Stimulated activated CD4-positive, alpha-beta T cell treated with anti-CD3 and anti-CD28 coated beads, Interleukin-12 subunit alpha, Interleukin-12 subunit beta, amount 100 ng/mL, for 24 hours (primary cell): ENCODE measurements around the gene GZMB.
"Not testable (repeated sequence)": the region's sequence is repeated elsewhere in the genome, so short reads cannot be mapped to it uniquely, and the experiment has no call there.

ENCODE experiments used
- DNase-seq, 2 experiments: peaks; one replicate each; pipeline ENCODE4 v3.0.0-alpha.2; 2020; ENCODE audit warnings: low read depth in 2 of 2

GZMB gene

DNA sequence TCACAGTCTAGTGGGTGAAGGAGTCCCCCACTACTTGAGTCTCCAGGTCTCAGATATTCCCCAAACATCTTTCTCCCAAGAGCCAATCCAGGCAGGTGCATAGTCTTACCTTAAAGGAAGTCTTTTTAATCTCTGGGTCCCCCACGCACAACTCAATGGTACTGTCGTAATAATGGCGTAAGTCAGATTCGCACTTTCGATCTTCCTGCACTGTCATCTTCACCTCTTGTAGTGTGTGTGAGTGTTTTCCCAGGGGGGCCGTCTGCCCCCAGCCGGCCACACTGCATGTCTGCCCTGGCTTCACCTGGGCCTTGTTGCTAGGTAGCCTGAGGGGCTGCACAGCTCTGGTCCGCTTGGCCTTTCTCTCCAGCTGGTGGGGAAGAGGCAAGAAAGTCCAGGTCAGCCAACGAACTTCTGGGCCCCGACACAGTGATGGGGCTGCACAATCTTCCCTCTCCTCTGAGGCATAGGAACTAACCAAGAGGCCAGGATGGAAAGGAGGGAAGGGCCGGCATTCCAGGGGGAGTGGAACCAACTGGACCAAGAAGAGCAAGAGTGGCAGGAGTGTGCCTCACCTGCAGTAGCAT lies 2.1 kb downstream of the GZMB start:
- no peak for DNase-seq

DNA sequence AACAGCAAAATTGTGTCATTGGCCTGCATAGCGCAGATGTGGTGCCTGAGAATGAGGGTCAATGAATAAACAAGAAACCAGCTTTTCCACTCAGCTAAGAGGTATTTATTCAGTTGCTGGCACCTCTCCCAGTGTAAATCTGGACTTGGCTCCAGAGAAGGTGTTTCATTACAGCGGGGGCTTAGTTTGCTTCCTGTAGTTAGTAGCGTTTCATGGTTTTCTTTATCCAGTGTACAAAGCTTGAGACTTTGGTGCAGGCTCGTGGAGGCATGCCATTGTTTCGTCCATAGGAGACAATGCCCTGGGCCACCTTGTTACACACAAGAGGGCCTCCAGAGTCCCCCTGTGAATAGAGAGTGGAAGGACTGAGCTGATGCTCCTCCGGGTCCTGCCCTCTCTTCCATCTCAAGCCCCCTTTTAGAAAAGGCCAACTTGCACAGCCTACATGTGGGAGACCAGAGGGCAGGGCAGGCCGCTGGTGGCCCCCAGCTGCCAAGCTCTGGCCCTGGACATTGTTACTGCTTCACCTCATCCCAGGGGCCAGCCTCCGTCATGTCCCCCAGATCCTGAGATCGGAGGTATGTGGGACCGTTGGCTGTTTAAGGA lies 3.0 kb downstream of the GZMB start:
- no peak for DNase-seq

DNA sequence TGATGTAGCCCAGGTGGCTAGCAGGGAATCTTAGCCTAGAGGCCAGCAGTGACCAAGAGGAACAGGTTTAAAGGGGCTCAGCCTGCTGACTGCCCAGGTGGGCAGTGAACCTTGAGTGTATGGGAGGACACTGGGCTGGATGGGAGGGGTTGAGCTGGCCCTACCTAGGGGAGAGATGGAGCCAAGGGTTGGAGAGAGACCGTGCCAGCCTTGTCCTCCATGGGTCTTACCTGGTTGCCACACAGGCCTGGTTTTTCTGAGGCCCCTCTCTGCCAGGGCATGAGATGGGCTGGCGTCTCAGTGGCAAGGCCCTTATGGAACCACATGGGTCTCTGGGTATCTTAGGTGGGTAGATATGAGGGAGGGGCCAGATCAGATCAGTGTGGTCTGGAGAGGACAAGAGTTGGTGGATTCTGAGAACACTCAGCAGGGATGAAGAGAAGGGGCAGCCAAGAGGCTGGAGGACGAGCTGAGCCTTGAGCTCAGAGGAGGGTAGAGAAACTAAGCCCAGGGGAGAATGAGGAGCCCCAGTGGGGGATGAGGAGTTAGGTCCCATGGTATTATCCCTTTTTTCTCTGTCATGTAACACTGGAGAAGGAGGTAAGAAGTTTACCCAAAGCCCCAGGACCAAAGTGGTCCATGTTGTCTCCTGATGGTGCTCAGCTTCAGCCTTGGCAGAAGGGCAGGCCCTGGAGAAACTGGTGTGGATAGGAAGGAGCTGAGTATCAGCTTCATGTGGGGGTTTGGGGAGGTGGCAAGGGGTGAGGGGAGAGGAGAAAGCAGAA lies 3.7 kb downstream of the GZMB start:
- DNase-seq, result no peak

DNA sequence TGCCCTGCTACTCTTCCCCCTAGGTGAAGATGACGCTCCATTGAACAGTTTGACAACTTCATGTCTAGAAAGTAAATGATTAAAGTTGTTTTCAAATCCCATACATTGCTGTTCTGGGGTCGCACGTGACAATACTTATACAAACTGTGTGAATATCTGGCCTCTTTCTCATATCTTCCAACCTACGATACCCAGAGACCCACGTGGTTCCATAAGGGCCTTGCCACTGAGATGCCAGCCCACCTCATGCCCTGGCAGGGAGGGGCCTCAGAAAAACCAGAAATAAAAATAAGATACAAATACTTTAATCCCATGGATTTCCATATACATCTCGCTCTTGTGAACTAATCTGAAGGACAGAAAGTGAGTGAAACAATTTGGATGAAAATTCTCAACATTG lies 4.5 kb downstream of the GZMB start:
- DNase-seq, result no peak

DNA sequence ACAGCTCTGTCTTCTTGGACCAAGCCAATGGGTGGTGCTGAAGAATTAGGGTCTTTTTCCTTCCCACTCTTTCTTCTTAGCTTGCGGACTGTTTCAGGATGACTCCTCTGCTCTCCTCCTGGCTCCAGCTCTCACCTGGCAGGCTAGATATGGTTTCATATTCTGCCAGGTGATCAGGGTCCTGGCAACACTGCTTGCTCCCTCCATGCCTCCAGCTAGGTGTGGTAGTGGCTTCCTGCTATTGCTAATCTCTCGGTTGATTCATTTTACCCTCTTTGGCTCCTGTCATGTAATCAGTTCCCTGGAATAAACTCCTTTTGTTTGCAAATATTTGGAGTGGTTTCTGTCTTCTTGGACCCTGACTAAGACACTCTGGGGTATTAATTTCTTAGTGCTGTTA lies 20.2 kb downstream of the GZMB start:
- DNase-seq, result no peak

DNA sequence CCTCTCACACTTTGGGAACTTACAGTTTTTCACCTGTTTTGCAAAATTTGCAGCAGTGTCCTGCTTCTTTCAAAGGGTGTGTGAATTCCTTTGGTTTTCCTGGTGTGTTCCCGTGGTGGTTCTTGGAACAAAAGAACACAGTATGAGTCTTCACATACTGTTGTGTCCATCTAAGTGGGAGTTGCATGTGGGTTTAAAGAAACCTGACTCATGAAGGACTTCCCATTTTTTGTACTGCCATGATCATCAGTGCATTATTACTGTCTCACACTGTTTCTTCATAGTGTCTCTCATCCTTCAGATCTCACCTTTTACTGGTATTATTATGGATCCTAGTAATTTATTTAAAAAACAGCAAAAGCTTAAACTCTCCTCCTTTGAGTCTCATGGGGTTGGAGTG lies 20.7 kb downstream of the GZMB start:
- no peak for DNase-seq

DNA sequence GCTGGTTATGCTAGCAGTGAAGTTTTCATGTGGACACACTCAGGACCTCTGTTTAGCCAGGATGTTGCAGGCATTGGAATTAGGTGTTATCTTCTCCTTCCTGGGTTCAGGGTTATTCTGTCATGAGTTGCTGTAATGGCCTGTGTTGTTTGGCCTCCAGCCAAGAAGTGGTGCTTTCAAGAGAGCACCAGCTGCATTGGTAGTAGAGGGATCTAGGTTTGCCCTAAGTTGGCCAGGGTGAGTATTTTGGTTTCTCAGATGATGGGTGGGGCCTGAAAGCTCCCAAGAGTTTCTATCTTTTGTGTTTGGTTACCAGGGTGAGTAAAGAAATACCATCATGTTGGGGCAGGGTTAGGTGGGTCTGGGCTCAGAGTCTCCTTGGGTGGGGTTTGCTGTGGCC lies 21.8 kb downstream of the GZMB start:
- DNase-seq, result no peak

DNA sequence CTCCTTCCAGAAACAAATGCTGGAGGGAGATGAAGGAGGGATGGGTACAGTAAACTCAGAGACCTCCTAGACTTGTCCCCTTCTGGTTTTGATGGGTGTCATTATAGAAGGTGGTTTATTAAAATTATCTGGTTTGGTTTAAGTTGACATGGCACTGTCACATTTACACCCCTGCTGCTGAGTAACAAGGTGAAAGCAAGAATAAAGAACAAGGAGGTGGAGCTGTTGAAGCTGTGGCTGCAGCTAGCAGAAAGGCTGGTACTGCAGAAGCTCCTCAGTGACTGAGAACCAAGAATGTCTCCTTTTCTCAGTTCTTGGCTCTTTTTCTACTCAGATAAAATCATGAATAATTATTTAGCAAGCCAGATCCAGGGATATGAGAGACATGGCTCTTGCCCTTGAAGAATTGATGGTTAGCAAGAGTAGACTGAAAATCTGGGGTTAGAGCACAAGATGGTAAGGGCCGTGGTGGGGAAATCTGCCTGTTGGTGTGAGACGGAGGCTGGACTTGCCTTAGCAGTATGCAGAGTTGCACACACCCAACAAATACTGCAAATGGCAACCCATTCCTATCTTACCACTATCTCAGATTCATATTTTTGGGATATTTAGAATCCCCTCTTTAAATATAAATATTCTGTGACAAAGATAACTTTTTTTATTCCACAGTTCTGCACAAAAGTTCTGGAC lies 24.2 kb downstream of the GZMB start, which contains the start of gene GZMH:
Gene GZMH (minus strand): TSS at position 31 of the 690 bp plus-strand sequence. CDS start 72 bp downstream, outside the sequence.
- no peak for DNase-seq

DNA sequence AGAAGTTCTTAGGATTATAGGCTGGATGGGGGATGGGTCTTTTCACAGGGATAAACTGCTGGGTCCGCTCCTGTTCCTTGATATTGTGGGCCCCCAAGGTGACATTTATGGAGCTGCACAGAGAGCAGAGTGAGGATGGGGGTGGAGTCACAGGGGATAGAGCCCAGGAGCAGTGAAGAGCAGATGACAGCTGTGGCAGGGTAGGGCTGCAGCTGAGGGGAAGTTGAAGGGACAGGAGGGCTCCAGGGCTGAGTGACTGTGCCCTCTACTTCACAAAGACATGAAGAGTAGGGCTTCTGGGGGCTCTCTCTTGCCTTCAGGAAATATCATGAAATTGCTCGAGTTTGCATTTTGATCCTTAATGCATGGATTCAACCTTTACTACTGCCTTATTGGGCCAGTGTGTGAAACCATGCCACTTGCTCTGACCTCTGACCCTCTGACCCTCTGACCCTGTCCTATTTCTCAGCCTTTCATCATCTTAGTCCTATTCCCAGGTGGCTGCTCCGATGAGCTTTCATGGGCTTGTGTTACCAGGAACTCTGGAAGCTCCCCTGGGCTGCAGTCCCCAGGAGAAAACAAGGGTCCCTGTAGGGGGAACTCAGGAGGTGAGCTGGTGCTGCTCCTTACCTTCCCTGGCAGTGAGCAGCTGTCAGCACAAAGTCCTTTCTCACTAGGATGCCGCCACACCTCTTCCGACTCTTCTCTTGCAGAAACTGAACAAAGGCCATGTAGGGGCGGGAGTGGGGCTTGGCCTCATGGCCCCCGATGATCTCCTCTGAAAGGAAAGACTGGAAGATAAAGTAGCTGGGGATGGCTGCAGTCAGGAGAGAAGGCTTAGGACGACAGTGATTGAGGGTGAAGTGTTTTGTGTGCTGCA lies 26.1 kb downstream of the GZMB start:
- DNase-seq, result no peak

DNA sequence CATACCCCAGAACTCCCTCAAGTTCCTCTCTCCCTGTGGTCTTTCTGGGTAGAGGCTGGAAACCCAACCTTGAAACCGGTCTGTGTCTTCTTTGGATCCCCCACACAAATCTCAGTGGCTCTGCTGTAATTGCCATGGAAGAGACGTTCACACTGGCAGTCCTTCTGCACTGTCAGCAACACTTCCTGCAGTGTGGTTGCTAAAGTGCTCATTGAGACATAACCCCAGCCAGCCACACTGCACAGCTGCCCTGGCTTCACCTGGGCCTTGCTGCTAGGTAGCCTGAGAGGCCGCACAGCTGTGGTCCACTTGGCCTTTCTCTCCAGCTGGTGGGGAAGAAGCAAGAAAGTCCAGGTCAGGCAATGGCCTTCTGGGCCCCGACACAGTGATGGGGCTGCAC lies 26.9 kb downstream of the GZMB start:
- DNase-seq, result no peak

DNA sequence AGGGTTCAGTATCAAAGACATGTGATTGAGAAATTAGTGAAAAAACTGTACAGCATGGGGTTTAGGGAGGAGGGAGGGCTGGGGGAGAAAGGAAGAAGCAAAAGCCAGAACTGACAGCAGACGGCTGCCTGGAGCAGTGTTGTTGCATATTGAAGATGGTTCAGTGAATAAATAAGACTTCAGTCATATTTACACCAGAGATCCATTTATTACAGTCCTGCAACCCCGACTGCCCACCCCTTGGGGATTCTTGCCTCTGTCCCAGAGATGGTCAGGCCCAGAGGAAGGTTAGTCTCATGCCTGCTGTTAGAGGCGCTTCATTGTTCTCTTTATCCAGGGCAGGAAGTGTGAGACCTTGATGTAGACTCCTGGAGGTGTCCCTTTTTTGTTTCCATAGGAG lies 27.7 kb downstream of the GZMB start:
- no peak for DNase-seq

DNA sequence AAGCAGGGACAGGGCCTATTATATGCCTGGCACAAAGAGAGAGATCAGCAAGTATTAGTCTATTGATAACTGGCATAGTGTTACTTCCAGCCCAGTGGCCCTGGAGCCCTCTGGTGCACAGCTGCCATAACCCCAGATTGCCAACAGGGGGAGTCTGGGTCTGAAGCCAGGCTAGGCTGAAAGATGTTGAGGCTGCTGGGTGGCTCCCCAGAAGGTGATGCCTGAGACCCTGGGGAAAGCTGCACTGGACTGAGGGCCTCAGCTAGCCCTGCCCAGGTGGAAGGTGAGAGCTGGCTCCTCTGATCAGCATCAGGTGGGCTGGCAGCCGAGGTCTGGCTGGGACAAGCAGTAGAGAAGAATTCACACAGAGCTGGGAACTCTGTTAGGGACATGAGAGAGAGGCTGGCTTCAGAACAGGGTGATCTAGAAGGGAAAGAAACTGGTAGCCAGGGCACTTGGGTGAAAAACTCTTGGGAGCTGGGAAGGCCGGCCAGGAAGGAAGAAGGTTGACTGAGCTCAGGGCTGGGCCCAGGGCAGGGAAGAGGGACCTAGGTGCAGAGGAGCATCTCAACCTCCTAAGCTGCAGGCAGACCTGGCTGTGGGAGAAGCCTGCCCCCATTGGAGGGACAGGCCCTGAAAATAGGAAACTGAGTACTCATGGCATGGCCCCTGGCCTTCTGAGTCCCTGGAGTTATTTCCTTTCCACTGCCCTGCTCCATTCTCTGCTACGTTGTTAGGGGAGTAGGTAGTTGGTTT lies 28.4 kb downstream of the GZMB start:
- DNase-seq, result peak; percentile 53 to 75

DNA sequence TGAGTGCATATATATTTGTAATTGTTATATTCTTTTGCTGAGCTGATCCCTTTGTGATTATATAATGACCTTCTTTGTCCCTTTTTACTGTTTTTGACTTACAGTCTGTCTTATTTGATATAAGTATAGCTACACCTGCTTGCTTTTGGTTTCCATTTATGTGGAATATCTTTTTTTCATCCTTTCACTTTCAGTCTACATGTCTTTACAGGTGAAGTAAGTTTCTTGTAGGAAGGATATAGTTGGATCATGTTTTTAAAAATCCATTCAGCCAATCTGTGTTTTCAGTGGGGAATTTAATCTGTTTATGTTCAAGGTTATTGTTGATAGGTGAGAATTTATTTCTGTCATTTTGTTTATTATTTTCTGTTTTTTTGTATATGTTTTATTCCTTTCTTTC lies 36.6 kb downstream of the GZMB start:
- no peak for DNase-seq

DNA sequence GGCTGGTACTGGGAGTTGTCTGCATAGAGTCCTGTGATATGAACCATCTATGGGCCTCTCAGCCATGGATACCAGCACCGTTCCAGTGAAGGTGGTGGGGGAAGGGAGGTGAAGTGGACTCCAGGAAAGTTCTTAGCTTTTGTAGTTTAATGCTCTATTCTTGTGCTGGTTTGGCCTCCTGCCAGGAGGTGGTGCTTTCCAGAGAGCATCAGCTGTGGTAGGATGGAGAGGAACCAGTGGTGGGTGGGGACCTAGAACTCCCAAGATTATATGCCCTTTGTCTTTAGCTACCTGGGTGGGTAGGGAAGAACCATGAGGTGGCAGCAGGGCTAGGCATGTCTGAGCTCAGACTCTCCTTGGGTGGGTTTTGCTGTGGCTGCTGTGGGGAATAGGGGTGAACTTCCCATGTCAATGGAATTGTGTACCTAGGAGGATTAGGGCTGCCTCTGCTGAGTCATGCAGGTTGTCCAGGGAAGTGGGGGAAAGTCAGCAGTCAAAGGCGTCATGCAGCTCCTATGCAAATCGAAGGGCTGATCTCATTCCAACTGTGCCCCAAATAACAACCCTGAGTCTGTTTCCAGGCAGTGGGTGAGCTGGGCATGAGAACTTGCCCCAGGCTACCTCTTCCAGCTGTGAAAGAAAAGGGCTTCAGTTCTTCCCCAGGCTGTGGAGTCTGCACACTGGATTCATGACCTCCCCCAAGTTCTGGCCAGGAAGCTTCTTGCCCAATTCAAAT lies 38.7 kb downstream of the GZMB start:
- DNase-seq, result no peak

DNA sequence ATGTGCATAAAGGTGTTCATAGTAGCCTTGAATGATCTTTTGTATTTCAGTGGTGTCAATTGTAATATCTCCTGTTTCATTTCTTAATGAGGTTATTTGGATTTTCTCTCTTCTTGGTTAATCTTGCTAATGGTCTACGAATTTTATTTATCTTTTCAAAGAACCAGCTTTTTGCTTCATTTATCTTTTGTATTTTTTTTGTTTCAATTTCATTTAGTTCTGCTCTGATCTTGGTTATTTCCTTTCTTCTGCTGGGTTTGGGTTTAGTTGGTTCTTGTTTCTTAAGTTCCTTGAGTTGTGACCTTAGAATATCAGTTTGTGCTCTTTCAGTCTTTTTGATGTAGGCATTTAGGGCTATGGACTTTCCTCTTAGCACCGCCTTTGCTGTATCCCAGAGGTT lies 43.0 kb downstream of the GZMB start:
- not testable (repeated sequence) for DNase-seq

DNA sequence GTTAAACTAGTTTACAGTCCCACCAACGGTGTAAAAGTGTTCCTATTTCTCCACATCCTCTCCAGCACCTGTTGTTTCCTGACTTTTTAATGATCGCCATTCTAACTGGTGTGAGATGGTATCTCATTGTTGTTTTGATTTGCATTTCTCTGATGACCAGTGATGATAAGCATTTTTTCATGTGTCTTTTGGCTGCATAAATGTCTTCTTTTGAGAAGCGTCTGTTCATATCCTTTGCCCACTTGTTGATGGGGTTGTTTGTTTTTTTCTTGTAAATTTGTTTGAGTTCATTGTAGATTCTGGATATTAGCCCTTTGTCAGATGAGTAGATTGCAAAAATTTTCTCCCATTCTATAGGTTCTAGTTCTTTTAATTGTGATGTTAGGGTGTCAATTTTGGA lies 49.6 kb downstream of the GZMB start:
- DNase-seq, result not testable (repeated sequence)
